PC-9 (cell line): ENCODE data around the gene ZNRF1. TPM values are rescaled to one million over a fixed set of nuclear protein-coding genes. Genes with fewer than 3 reads are reported as not detected.

Experiments
- BruUV-seq: library from RNA; stranded (reverse); fragments of 400-500 nt; replicated peaks from 2 replicates; lab custom pipeline; 2021; lab: Mats Ljungman, UMichigan
- CTCF ChIA-PET: fragments of 300-600 bp; sonication (Branson Sonifier 250); formaldehyde crosslinking; loops from one replicate; lab custom pipeline; 2022; ENCODE audit warnings: antibody characterized with exemption; lab: Charles Lee
- POLR2A ChIA-PET: fragments of 300-600 bp; sonication (Branson Sonifier 250); formaldehyde crosslinking; loops from one replicate; lab custom pipeline; 2022; ENCODE audit warnings: antibody characterized with exemption; ENCODE audit not compliant: unreplicated experiment; lab: Charles Lee
- DNase-seq, 2 experiments: peaks; one replicate each; pipeline versions ENCODE4 v3.0.0 to v3.0.0-alpha.2; 2015 to 2022; ENCODE audit warnings: mixed read lengths in 1 of 2
- H2AFZ ChIP-seq: fragments of 200-600 bp; sonication (generic); 2 replicates; pipeline ENCODE4 v1.8.1; 2017; ENCODE audit warnings: antibody characterized with exemption
- H3F3A ChIP-seq: fragments of 200-600 bp; sonication (generic); 2 replicates; pipeline ENCODE4 v1.8.1; 2017; ENCODE audit warnings: antibody characterized with exemption, mild to moderate bottlenecking, low read depth; ENCODE audit not compliant: insufficient read depth
- H3K27ac ChIP-seq: fragments of 200-600 bp; sonication (generic); 2 replicates; pipeline ENCODE4 v1.6.1; 2016; ENCODE audit warnings: mixed run types
- H3K27me3 ChIP-seq: fragments of 200-600 bp; sonication (generic); 2 replicates; pipeline ENCODE4 v1.6.1; 2016; ENCODE audit warnings: low read depth, mixed run types; ENCODE audit not compliant: insufficient read depth
- H3K36me3 ChIP-seq: fragments of 200-600 bp; sonication (generic); 2 replicates; pipeline ENCODE4 v1.6.1; 2016; ENCODE audit warnings: low read depth, mixed run types
- H3K4me1 ChIP-seq: fragments of 200-600 bp; sonication (generic); replicated peaks from 2 replicates; pipeline ENCODE4 v1.6.1; 2016; ENCODE audit warnings: mixed run types; ENCODE audit not compliant: insufficient read depth
- H3K4me2 ChIP-seq: fragments of 200-600 bp; sonication (generic); 2 replicates; pipeline ENCODE4 v1.6.1; 2017; ENCODE audit warnings: mixed run types
- H3K4me3 ChIP-seq: fragments of 200-600 bp; sonication (generic); 2 replicates; pipeline ENCODE4 v1.6.1; 2016; ENCODE audit warnings: mixed run types
- H3K79me2 ChIP-seq: fragments of 200-600 bp; sonication (generic); 2 replicates; pipeline ENCODE4 v1.6.1; 2017; ENCODE audit warnings: low read depth, mixed run types
- H3K9me2 ChIP-seq: fragments of 200-600 bp; sonication (generic); 2 replicates; pipeline ENCODE4 v1.8.1; 2017; ENCODE audit warnings: mild to moderate bottlenecking; ENCODE audit not compliant: insufficient read depth
- H3K9me3 ChIP-seq: fragments of 200-600 bp; sonication (generic); 2 replicates; pipeline ENCODE4 v1.8.1; 2016; ENCODE audit warnings: low read depth; ENCODE audit not compliant: insufficient read depth
- H4K20me1 ChIP-seq: fragments of 200-600 bp; sonication (generic); 2 replicates; pipeline ENCODE4 v1.8.1; 2017; ENCODE audit not compliant: insufficient read depth
- CTCF ChIP-seq: fragments of 200-600 bp; sonication (generic); conservative IDR thresholded peaks from 2 replicates; pipeline ENCODE4 v1.6.1; 2017; ENCODE audit warnings: mixed run types, antibody characterized with exemption, mild to moderate bottlenecking, moderate library complexity
- EZH2 ChIP-seq: fragments of 200-600 bp; sonication (generic); IDR thresholded peaks from 2 replicates; pipeline ENCODE4 v1.8.0; 2017; ENCODE audit warnings: antibody characterized with exemption, low read depth
- intact Hi-C: fragments of 100-400 bp; cut with micrococcal nuclease; formaldehyde crosslinking; loops from one replicate; pipeline ENCODE4 v1.10.0; 2022; ENCODE audit not compliant: unreplicated experiment
- total RNA-seq: library from RNA; stranded (reverse); gene quantifications from 2 replicates; pipeline ENCODE4 v1.2.3, GENCODE V29; 2021

Gene ZNRF1
- total RNA-seq, 1 experiment from 2014 or later: 64.4 TPM

GRCh38 chr16:75021410-75021809, 22.6 kb downstream of the ZNRF1 start:
- no peak overlapping the region for H3K27ac ChIP-seq
- no peak overlapping the region for H2AFZ ChIP-seq
- no peak for DNase-seq
- no TSS peak for BruUV-seq
- H3K9me3 ChIP-seq: peaks cover 16% of the 10 kb centered on the region
- peaks cover 92% of the 10 kb centered on the region for H3K79me2 ChIP-seq
- CTCF ChIA-PET: no interaction called here
- TF ChIP-seq CTCF (no peak), EZH2 (no peak)
- intact Hi-C loops: no loop called here
- no peaks in the 10 kb centered on the region for H3K27me3 ChIP-seq
- no peaks in the 10 kb centered on the region for H4K20me1 ChIP-seq
- H3F3A ChIP-seq: peaks cover 11% of the 10 kb centered on the region; the same call in 1 of the 2 replicates
- no peak overlapping the region for H3K4me3 ChIP-seq
- peaks cover 12% of the 10 kb centered on the region; the same call in 1 of the 2 replicates for H3K36me3 ChIP-seq
- POLR2A ChIA-PET: no interaction called here
- H3K9me2 ChIP-seq: no peaks in the 10 kb centered on the region
- no peak overlapping the region for H3K4me2 ChIP-seq
- peaks cover 47% of the 10 kb centered on the region for H3K4me1 ChIP-seq

GRCh38 chr16:75022567-75022966, 23.7 kb downstream of the ZNRF1 start:
- H3K36me3 ChIP-seq: peaks cover 12% of the 10 kb centered on the region; the same call in 1 of the 2 replicates
- no peaks in the 10 kb centered on the region for H4K20me1 ChIP-seq
- ChIA-PET CTCF (interaction anchor here (0.5 kb wide), 1 partner anchor 356 kb away, joined by 3 read pairs; the partner anchor contains the start of gene RFWD3), POLR2A (no interaction called here)
- H3K9me3 ChIP-seq: peaks cover 16% of the 10 kb centered on the region
- no peaks in the 10 kb centered on the region for H3K9me2 ChIP-seq
- H3K27ac ChIP-seq: no peak overlapping the region
- no peak for DNase-seq
- peaks cover 4% of the 10 kb centered on the region; the same call in 1 of the 2 replicates for H3F3A ChIP-seq
- H3K79me2 ChIP-seq: peaks cover 93% of the 10 kb centered on the region
- H3K27me3 ChIP-seq: no peaks in the 10 kb centered on the region
- H3K4me3 ChIP-seq: no peak overlapping the region
- intact Hi-C loops: no loop called here
- H2AFZ ChIP-seq: no peak overlapping the region
- H3K4me1 ChIP-seq: peaks cover 47% of the 10 kb centered on the region
- no TSS peak for BruUV-seq
- TF ChIP-seq EZH2 (no peak), CTCF (no peak)
- no peak overlapping the region for H3K4me2 ChIP-seq

GRCh38 chr16:75023009-75023408, 24.2 kb downstream of the ZNRF1 start:
- H3K27ac ChIP-seq: no peak overlapping the region
- intact Hi-C loops: no loop called here
- H3K9me3 ChIP-seq: peaks cover 16% of the 10 kb centered on the region
- H3K4me1 ChIP-seq: peaks cover 46% of the 10 kb centered on the region
- H3K27me3 ChIP-seq: no peaks in the 10 kb centered on the region
- H3K9me2 ChIP-seq: no peaks in the 10 kb centered on the region
- TF ChIP-seq EZH2 (no peak), CTCF (no peak)
- H4K20me1 ChIP-seq: no peaks in the 10 kb centered on the region
- no peak for DNase-seq
- H3K79me2 ChIP-seq: peaks cover 93% of the 10 kb centered on the region
- H2AFZ ChIP-seq: no peak overlapping the region
- POLR2A ChIA-PET: no interaction called here
- peaks cover 12% of the 10 kb centered on the region; the same call in 1 of the 2 replicates for H3K36me3 ChIP-seq
- no peak overlapping the region for H3K4me2 ChIP-seq
- H3K4me3 ChIP-seq: no peak overlapping the region
- no TSS peak for BruUV-seq
- CTCF ChIA-PET: interaction anchor here (0.5 kb wide), 1 partner anchor 356 kb away, joined by 3 read pairs; the partner anchor contains the start of gene RFWD3
- peaks cover 1% of the 10 kb centered on the region; the same call in 1 of the 2 replicates for H3F3A ChIP-seq
